Fibroblast of lung (primary cell): ENCODE measurements around the gene SPTBN2. TPM values are rescaled to one million over a fixed set of nuclear protein-coding genes. Genes with fewer than 3 reads are reported as not detected.

Source experiments
- DNase-seq, 2 donors: peaks; one replicate each; pipeline versions ENCODE4 v3.0.0 to v3.0.0-alpha.2; 2010; ENCODE audit warnings: low read depth in 2 of 2
- H2AFZ ChIP-seq: 2 replicates; pipeline ENCODE4 v1.5.1; 2012; ENCODE audit warnings: low read length, control low read depth, inconsistent platforms
- H3K27ac ChIP-seq: 2 replicates; pipeline ENCODE4 v1.5.1; 2011; ENCODE audit warnings: low read length, control low read depth; ENCODE audit not compliant: insufficient read depth
- H3K27me3 ChIP-seq: 2 replicates; pipeline ENCODE4 v1.5.1; 2011; ENCODE audit warnings: mild to moderate bottlenecking, low read length; ENCODE audit not compliant: control insufficient read depth, insufficient read depth
- H3K36me3 ChIP-seq: 2 replicates; pipeline ENCODE4 v1.5.1; 2011; ENCODE audit warnings: low read length; ENCODE audit not compliant: control insufficient read depth, insufficient read depth
- H3K4me1 ChIP-seq: 2 replicates; pipeline ENCODE4 v1.5.1; 2011; ENCODE audit warnings: low read length; ENCODE audit not compliant: control insufficient read depth, insufficient read depth; ENCODE audit errors: extremely low read depth
- H3K4me2 ChIP-seq: 2 replicates; pipeline ENCODE4 v1.5.1; 2011; ENCODE audit warnings: low read length, control low read depth; ENCODE audit not compliant: insufficient read depth; ENCODE audit errors: extremely low read depth
- H3K4me3 ChIP-seq, 4 experiments: fragments of 200-600 bp in 1 of 4; sonication (generic) in 1 of 4; replicated peaks in 1 of 4; 2 replicates each; pipeline ENCODE4 v1.5.1; 2011 to 2016; ENCODE audit warnings: low read length in 4 of 4, low read depth in 3 of 4, mild to moderate bottlenecking in 3 of 4, control low read depth in 2 of 4, inconsistent platforms in 1 of 4, mixed read lengths in 1 of 4; ENCODE audit not compliant: insufficient read depth in 1 of 4; ENCODE audit errors: control extremely low read depth in 1 of 4
- H3K79me2 ChIP-seq: 2 replicates; pipeline ENCODE4 v1.5.1; 2012; ENCODE audit warnings: mild to moderate bottlenecking, low read length, inconsistent platforms; ENCODE audit not compliant: control insufficient read depth, insufficient read depth
- H3K9ac ChIP-seq: 2 replicates; pipeline ENCODE4 v1.5.1; 2011; ENCODE audit warnings: mild to moderate bottlenecking, low read length, control low read depth; ENCODE audit not compliant: insufficient read depth
- H3K9me3 ChIP-seq: 2 replicates; pipeline ENCODE4 v1.5.1; 2012; ENCODE audit warnings: low read depth, low read length; ENCODE audit not compliant: control insufficient read depth, insufficient read depth
- H4K20me1 ChIP-seq: 2 replicates; pipeline ENCODE4 v1.5.1; 2011; ENCODE audit warnings: low read length; ENCODE audit not compliant: control insufficient read depth, insufficient read depth; ENCODE audit errors: extremely low read depth
- CTCF ChIP-seq, 2 donors: IDR thresholded peaks in 1 of 2; conservative IDR thresholded peaks in 1 of 2; 1 replicate in 1 of 2; 2 replicates in 1 of 2; pipeline ENCODE4 v1.5.1; 2011 to 2012; ENCODE audit warnings: low read length in 2 of 2, control low read depth in 1 of 2, inconsistent platforms in 1 of 2, low read depth in 1 of 2, mild to moderate bottlenecking in 1 of 2
- EZH2 ChIP-seq: IDR thresholded peaks from 2 replicates; pipeline ENCODE4 v1.5.1; 2012; ENCODE audit warnings: low read length, control low read depth, mild to moderate bottlenecking; ENCODE audit errors: missing control alignments
- polyA plus RNA-seq, 2 donors: library from polyadenylated mRNA; depleted of rRNA in 1 of 2; stranded (reverse) in 1 of 2; unstranded in 1 of 2; fragments of >200 nt; gene quantifications; 2 replicates each; pipeline ENCODE4 v1.2.1, GENCODE V29; 2011 to 2012; ENCODE audit warnings: missing spikeins in 1 of 2
- total RNA-seq: library from RNA; depleted of rRNA; stranded (reverse); fragments of >200 nt; gene quantifications from 2 replicates; pipeline ENCODE4 v1.2.1, GENCODE V29; 2014

Gene SPTBN2
- total and polyA plus RNA-seq, 2 donors (not counting 1 experiment from before 2014, with no cell fraction given) = 0.09 to 0.99 TPM

- no peak overlapping the region for H3K4me2 ChIP-seq
- H3K4me3 ChIP-seq = no peak overlapping the region
- no peak overlapping the region for H3K9ac ChIP-seq
- TF ChIP-seq EZH2 (no peak), CTCF (conservative IDR thresholded peaks at IDR 0.05 in 1 of 2, IDR thresholded peaks at IDR 0.05 in 1 of 2; ENCODE audit: low read depth in 1 of 2, low read length in 2 of 2) (peak; percentile 92 to 97)
- H3K36me3 ChIP-seq = no peaks in the 10 kb centered on the region
- no peaks in the 10 kb centered on the region for H4K20me1 ChIP-seq
- no peaks in the 10 kb centered on the region for H3K4me1 ChIP-seq
- H2AFZ ChIP-seq = no peak overlapping the region
- peak; percentile 97 for DNase-seq
- H3K27me3 ChIP-seq = no peaks in the 10 kb centered on the region
- no peaks in the 10 kb centered on the region for H3K79me2 ChIP-seq
- no peaks in the 10 kb centered on the region for H3K9me3 ChIP-seq
- no peak overlapping the region for H3K27ac ChIP-seq
Measured at GRCh38 chr11:66694732-66695207, 34.2 kb downstream of the SPTBN2 start.

- DNase-seq = no peak
- no peak overlapping the region for H3K4me3 ChIP-seq
- no peaks in the 10 kb centered on the region for H3K27me3 ChIP-seq
- H3K9ac ChIP-seq = no peak overlapping the region
- no peaks in the 10 kb centered on the region for H3K36me3 ChIP-seq
- H3K27ac ChIP-seq = no peak overlapping the region
- H3K4me1 ChIP-seq = no peaks in the 10 kb centered on the region
- H3K4me2 ChIP-seq = no peak overlapping the region
- no peaks in the 10 kb centered on the region for H3K9me3 ChIP-seq
- H2AFZ ChIP-seq = no peak overlapping the region
- no peak for TF ChIP-seq CTCF (conservative IDR thresholded peaks at IDR 0.05 in 1 of 2, IDR thresholded peaks at IDR 0.05 in 1 of 2; ENCODE audit: low read depth in 1 of 2, low read length in 2 of 2)
- TF ChIP-seq EZH2 = no peak
- H4K20me1 ChIP-seq = no peaks in the 10 kb centered on the region
- H3K79me2 ChIP-seq = no peaks in the 10 kb centered on the region
Measured at GRCh38 chr11:66694056-66694410, 35.0 kb downstream of the SPTBN2 start.

- Histone ChIP-seq H4K20me1 (no peaks in the 10 kb centered on the region), H3K79me2 (no peaks in the 10 kb centered on the region), H3K4me2 (no peak overlapping the region), H3K36me3 (no peaks in the 10 kb centered on the region), H3K9ac (no peak overlapping the region), H3K9me3 (no peaks in the 10 kb centered on the region), H3K4me3 (no peak overlapping the region), H3K4me1 (no peaks in the 10 kb centered on the region), H3K27ac (no peak overlapping the region), H3K27me3 (no peaks in the 10 kb centered on the region), H2AFZ (no peak overlapping the region)
- DNase-seq = no peak
- TF ChIP-seq EZH2 (no peak), CTCF (conservative IDR thresholded peaks at IDR 0.05 in 1 of 2, IDR thresholded peaks at IDR 0.05 in 1 of 2; ENCODE audit: low read depth in 1 of 2, low read length in 2 of 2) (no peak)
Measured at GRCh38 chr11:66693356-66694055, 35.5 kb downstream of the SPTBN2 start.
